ENCODE results near the gene SEMA4D.

Gene SEMA4D

DNA sequence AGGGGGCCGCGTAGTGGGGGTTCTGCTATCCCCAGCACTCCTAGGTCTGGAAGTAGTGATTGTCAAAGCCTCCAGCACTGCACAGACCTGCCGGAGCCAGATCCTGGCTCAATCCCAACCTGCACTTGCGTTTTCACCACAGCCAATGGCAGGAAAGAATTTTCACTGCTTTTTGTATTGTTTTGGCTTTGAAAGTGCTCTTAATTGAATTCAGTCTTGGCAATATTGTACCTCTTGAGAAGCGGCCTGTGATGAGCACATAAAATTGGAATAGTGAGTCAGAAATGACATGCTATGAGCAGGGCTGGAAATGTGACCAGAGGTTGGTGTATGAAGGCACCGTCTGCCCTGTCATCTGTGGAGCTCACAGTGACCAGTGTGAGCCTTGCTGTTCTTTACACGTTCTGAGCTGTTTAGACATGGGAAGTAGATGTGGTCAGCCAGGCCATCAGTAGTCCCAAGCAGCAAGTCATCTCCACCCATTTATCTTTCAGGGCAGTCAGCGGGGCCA lies 138.1 kb downstream of the SEMA4D start:
- TF ChIP-seq, protein P1, sequence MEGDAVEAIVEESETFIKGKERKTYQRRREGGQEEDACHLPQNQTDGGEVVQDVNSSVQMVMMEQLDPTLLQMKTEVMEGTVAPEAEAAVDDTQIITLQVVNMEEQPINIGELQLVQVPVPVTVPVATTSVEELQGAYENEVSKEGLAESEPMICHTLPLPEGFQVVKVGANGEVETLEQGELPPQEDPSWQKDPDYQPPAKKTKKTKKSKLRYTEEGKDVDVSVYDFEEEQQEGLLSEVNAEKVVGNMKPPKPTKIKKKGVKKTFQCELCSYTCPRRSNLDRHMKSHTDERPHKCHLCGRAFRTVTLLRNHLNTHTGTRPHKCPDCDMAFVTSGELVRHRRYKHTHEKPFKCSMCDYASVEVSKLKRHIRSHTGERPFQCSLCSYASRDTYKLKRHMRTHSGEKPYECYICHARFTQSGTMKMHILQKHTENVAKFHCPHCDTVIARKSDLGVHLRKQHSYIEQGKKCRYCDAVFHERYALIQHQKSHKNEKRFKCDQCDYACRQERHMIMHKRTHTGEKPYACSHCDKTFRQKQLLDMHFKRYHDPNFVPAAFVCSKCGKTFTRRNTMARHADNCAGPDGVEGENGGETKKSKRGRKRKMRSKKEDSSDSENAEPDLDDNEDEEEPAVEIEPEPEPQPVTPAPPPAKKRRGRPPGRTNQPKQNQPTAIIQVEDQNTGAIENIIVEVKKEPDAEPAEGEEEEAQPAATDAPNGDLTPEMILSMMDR (IDR thresholded peaks at IDR 0.05; ENCODE audit: low read depth, low read length) = no peak
- no peak overlapping the region for H3K4me3 ChIP-seq (ENCODE audit: low read depth, low read length)
- DNase-seq (ENCODE audit: low read depth, low spot score) = no peak
- in situ Hi-C loops (cut with HindIII; ENCODE audit: low sequenced_read_pairs) = no loop called here

DNA sequence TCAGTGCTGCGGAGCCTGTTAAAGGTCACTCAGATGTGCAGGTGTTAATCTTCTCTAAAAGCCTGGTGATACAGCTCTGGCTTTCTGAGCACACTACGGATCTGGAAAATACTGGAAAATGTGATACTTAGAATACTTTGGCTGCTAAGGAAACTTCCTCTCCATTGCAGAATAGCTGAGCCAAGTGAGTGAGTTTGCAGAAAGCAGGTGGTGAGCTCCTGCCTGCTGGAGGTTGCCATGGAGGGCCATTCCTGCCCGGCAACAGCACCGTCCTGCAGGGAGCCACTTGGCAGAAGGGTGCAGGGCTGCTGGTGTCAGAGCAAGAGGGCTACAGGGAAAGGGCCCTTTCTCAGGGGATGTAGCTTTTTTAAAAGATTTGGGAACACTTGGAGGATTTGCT lies 138.9 kb downstream of the SEMA4D start:
- H3K4me3 ChIP-seq (ENCODE audit: low read depth, low read length) = no peak overlapping the region
- in situ Hi-C loops (cut with HindIII; ENCODE audit: low sequenced_read_pairs) = no loop called here
- TF ChIP-seq, protein P1 (IDR thresholded peaks at IDR 0.05; ENCODE audit: low read depth, low read length) = no peak
- peak; percentile 5 for DNase-seq (ENCODE audit: low read depth, low spot score)

DNA sequence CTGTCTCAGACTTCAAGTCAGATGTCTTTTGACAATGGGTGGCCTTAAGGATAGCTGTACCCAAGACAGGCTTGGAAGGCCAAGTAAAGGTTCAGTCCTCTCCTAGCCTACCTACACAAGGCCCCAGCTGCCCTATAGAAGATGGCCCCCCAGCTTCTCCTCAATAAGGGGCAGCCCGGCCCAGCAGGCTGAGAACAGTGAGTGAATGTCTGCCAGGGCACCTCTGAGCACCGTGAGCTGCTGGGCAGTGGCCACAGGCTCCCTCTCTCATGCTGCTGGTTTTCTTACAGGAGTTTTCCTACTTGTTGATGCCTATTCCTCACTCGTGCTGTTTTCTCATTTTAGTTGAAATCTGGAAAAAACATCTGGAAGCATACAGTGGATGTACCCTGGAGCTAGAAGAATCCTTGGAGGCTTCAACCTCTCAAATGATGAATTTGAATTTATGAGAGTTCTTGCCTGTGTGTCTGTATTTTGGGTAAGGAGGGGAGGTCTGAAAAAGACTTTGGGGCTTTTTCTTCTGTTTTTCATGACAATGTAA lies 139.5 kb downstream of the SEMA4D start:
- in situ Hi-C loops (cut with HindIII; ENCODE audit: low sequenced_read_pairs) = no loop called here
- H3K4me3 ChIP-seq (ENCODE audit: low read depth, low read length) = no peak overlapping the region
- TF ChIP-seq, protein P1 (IDR thresholded peaks at IDR 0.05; ENCODE audit: low read depth, low read length) = no peak
- DNase-seq (ENCODE audit: low read depth, low spot score) = no peak

DNA sequence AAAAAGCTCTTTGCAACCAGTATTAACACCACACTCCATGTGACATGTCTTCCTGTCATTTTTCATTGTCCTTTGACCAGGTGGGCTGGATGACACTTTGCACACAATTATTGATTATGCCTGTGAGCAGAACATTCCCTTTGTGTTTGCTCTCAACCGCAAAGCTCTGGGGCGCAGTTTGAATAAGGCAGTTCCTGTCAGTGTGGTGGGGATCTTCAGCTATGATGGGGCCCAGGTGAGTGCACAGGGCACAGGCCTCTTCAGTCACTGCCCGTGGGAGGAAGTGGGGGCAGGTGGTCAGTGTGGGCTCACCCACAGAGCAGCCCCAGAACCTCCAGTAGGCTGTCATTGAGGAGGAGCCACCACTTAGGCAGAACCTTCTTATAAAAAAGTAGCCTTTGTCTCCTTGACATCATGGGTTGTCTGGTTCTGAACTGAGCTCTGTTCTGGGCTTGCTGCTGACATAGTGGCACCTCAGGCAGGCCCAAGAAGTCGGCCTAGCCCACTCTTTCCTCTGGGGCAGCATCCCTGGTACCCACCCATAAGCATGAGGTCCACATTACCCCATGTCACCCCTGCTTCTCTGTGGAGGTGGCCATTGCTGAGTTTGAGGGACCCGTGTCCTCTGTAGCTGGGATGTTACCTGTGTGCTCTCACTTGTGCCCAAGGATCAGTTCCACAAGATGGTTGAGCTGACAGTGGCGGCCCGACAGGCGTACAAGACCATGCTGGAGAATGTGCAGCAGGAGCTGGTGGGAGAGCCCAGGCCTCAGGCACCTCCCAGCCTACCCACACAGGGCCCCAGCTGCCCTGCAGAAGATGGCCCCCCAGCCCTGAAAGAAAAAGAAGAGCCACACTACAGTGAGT lies 140.3 kb downstream of the SEMA4D start:
- TF ChIP-seq, protein P1 (IDR thresholded peaks at IDR 0.05; ENCODE audit: low read depth, low read length) = no peak
- in situ Hi-C loops (cut with HindIII; ENCODE audit: low sequenced_read_pairs) = no loop called here
- H3K4me3 ChIP-seq (ENCODE audit: low read depth, low read length) = no peak overlapping the region
- no peak for DNase-seq (ENCODE audit: low read depth, low spot score)

DNA sequence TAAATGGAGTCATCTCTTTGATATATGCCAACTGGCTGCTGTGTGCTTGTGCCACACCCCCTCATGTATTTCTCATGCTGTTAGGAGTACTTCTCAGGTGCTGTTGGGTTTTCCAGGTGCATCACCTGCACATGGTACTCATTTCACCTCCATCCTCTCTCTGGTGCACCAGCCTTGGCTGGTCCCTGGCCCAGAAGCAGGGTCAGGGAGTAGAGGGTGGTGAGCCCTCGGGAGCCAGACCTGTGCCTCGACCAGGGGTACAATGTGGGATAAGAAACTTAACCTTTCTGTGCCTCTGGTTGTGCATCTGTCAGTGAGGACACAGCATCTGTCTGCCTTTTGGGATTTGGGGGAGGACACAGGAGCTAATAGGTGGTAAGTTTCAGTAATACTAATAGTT lies 141.1 kb downstream of the SEMA4D start:
- in situ Hi-C loops (cut with HindIII; ENCODE audit: low sequenced_read_pairs) = no loop called here
- DNase-seq (ENCODE audit: low read depth, low spot score) = no peak
- no peak overlapping the region for H3K4me3 ChIP-seq (ENCODE audit: low read depth, low read length)
- TF ChIP-seq, protein P1 (IDR thresholded peaks at IDR 0.05; ENCODE audit: low read depth, low read length) = no peak

DNA sequence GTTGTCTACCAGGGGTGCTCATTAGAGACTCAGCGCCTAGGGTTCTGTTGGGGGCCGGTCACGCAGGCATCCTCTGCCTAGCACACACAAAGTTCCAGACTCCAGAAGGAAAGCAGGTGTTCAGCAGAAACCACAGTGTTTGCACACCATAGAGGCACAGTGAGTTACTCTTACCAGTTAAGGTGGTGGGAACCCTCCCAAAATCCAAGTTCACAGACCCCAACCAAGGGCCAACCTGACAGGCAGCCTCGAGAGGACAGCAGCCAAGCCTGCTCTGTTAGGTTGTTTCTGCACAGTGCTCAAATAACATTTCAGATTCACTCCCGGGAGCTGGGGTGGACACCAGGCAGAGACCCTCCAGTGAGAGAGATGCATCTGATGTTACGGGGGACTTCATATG lies 143.4 kb downstream of the SEMA4D start:
- no peak for DNase-seq (ENCODE audit: low read depth, low spot score)
- in situ Hi-C loops (cut with HindIII; ENCODE audit: low sequenced_read_pairs) = no loop called here
- TF ChIP-seq, protein P1 (IDR thresholded peaks at IDR 0.05; ENCODE audit: low read depth, low read length) = no peak
- no peak overlapping the region for H3K4me3 ChIP-seq (ENCODE audit: low read depth, low read length)

Data from astrocyte of the spinal cord (primary cell).